Trophoblast cell (in vitro differentiated cells and primary cell): ENCODE results near the gene CHCHD10. TPM values are rescaled to one million over a fixed set of nuclear protein-coding genes. Genes with fewer than 3 reads are reported as not detected.

Experiments
- DNase-seq, 2 donors: peaks; one replicate each; pipeline ENCODE4 v3.0.0-alpha.2; 2016
- H2AFZ ChIP-seq: 2 replicates; pipeline ENCODE4 v1.6.1; 2013; ENCODE audit warnings: low read length, moderate library complexity, mild to moderate bottlenecking; ENCODE audit not compliant: insufficient read depth, poor library complexity
- H2AK5ac ChIP-seq: 2 replicates; pipeline ENCODE4 v1.6.1; 2013; ENCODE audit warnings: mild to moderate bottlenecking, low read length
- H2BK120ac ChIP-seq: 2 replicates; pipeline ENCODE4 v1.6.1; 2013; ENCODE audit warnings: low read length, mild to moderate bottlenecking, moderate library complexity; ENCODE audit not compliant: insufficient read depth, poor library complexity
- H2BK12ac ChIP-seq: 2 replicates; pipeline ENCODE4 v1.6.1; 2013; ENCODE audit warnings: mild to moderate bottlenecking, low read length, moderate library complexity
- H2BK5ac ChIP-seq: 2 replicates; pipeline ENCODE4 v1.6.1; 2013; ENCODE audit warnings: low read length, low read depth, moderate library complexity, mild to moderate bottlenecking; ENCODE audit not compliant: poor library complexity
- H3K14ac ChIP-seq: 2 replicates; pipeline ENCODE4 v1.6.1; 2013; ENCODE audit warnings: mild to moderate bottlenecking, low read length
- H3K18ac ChIP-seq: 2 replicates; pipeline ENCODE4 v1.6.1; 2013; ENCODE audit warnings: mild to moderate bottlenecking, low read length
- H3K23ac ChIP-seq: 2 replicates; pipeline ENCODE4 v1.6.1; 2013; ENCODE audit warnings: low read length
- H3K27ac ChIP-seq: 2 replicates; pipeline ENCODE4 v1.5.1; 2013; ENCODE audit warnings: low read depth, mild to moderate bottlenecking, inconsistent platforms, low read length, moderate library complexity
- H3K27me3 ChIP-seq: 2 replicates; pipeline ENCODE4 v1.6.1; 2013; ENCODE audit warnings: inconsistent platforms, mild to moderate bottlenecking, low read length, moderate library complexity; ENCODE audit not compliant: insufficient read depth
- H3K36me3 ChIP-seq, 2 experiments: 1 replicate in 1 of 2; 2 replicates in 1 of 2; pipeline ENCODE4 v1.6.1; 2013; ENCODE audit warnings: low read length in 2 of 2, mild to moderate bottlenecking in 2 of 2, moderate library complexity in 1 of 2; ENCODE audit not compliant: insufficient read depth in 2 of 2, control insufficient read depth in 1 of 2
- H3K4ac ChIP-seq: 2 replicates; pipeline ENCODE4 v1.6.1; 2013; ENCODE audit warnings: low read depth, mild to moderate bottlenecking, low read length, moderate library complexity
- H3K4me1 ChIP-seq, 2 experiments: 1 replicate in 1 of 2; 2 replicates in 1 of 2; pipeline ENCODE4 v1.6.1; 2013; ENCODE audit warnings: low read length in 2 of 2, mild to moderate bottlenecking in 2 of 2, moderate library complexity in 1 of 2; ENCODE audit not compliant: insufficient read depth in 2 of 2, control insufficient read depth in 1 of 2
- H3K4me2 ChIP-seq: 2 replicates; pipeline ENCODE4 v1.6.1; 2013; ENCODE audit warnings: inconsistent platforms, mild to moderate bottlenecking, low read length, moderate library complexity
- H3K4me3 ChIP-seq: 2 replicates; pipeline ENCODE4 v1.5.1; 2013; ENCODE audit warnings: mild to moderate bottlenecking, low read depth, low read length, inconsistent platforms
- H3K79me1 ChIP-seq: one replicate; pipeline ENCODE4 v1.6.1; 2013; ENCODE audit warnings: low read length
- H3K79me2 ChIP-seq: 2 replicates; pipeline ENCODE4 v1.6.1; 2013; ENCODE audit warnings: low read length, mild to moderate bottlenecking; ENCODE audit not compliant: control insufficient read depth, insufficient read depth, poor library complexity
- H3K9ac ChIP-seq: 2 replicates; pipeline ENCODE4 v1.6.1; 2013; ENCODE audit warnings: mild to moderate bottlenecking, low read length
- H3K9me3 ChIP-seq: 2 replicates; pipeline ENCODE4 v1.6.1; 2013; ENCODE audit warnings: low read depth, mild to moderate bottlenecking, control low read depth, inconsistent platforms, low read length; ENCODE audit not compliant: insufficient read depth
- H4K12ac ChIP-seq: 2 replicates; pipeline ENCODE4 v1.6.1; 2013; ENCODE audit warnings: low read depth, mild to moderate bottlenecking, low read length, moderate library complexity
- H4K8ac ChIP-seq: 2 replicates; pipeline ENCODE4 v1.6.1; 2013; ENCODE audit warnings: low read depth, mild to moderate bottlenecking, low read length, moderate library complexity
- H4K91ac ChIP-seq: one replicate; pipeline ENCODE4 v1.6.1; 2013; ENCODE audit warnings: low read depth, mild to moderate bottlenecking, low read length, moderate library complexity
- WGBS: extraction: QIAGEN DNeasy Blood & Tissue Kit; methylation state at CpG from one replicate; pipeline ENCODE4 v1.1.7; 2013; ENCODE audit warnings: missing lambda C conversion rate; ENCODE audit not compliant: insufficient read length, insufficient coverage; ENCODE audit errors: extremely low coverage; 5-methylcytosine and 5-hydroxymethylcytosine counted together
- polyA plus RNA-seq: library from polyadenylated mRNA; stranded (reverse); fragments of 200-250 nt; gene quantifications from 2 replicates; pipeline ENCODE4 v1.2.3, GENCODE V29; 2013

CHCHD10 gene
- polyA plus RNA-seq: 50.2 and 52.6 TPM in 2 replicates

DNA sequence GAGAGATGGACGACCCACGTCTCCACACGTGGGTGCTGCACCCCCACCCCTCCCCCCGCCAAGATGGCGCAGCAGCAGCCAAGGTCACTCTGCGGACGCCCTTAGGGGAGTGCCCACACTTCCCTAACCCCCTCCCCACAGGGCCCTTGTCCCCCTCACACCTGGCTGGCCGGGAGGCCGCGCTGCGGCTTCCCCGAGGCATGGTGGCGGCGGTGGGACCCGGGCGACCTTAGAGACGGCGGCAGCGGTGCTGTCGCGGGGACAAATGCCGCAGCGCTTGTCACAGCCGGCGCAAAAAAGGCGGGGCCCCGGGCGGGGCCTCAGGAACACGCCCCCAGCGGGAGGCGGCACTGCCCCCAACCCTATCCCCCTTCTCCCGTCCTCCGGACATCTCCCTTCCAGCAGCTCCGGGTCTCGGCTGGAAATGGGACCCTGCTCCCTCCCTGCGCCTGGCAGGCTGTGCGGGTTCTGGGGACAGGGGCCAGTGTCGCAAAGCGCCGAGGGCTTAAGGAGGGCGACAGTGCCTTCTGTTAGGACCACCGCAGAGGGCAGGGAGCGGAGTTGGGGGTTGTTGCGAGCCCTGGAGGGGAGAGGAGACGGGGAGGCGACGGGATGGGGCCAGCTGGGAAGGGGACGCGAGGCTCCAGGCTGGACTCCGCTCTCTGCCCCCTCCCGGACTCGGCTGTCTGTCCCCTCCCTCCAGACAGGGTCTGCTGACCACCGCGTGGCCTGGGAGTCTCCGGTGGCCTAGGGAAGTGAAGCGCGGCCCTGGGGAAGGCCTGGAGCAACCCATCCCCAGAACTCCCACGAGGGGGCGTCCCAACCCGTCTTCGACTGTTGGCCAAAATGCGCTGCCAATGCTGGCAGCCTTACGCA is at the start of gene CHCHD10:
TSS of gene CHCHD10 (minus strand) at position 300 of the 876 bp plus-strand sequence. CDS start at position 202, 98 bp downstream.
- Histone ChIP-seq H2BK5ac (peak within 1 kb of the TSS; percentile 51), H3K23ac (no peak within 1 kb of the TSS), H2BK120ac (peak within 1 kb of the TSS; percentile 30), H3K4me3 (peak within 1 kb of the TSS; percentile 77), H4K8ac (peak within 1 kb of the TSS; percentile 90), H4K91ac (peak within 1 kb of the TSS; percentile 74), H3K9me3 (no peaks in the 10 kb centered on the region), H2BK12ac (peak within 1 kb of the TSS; percentile 9), H3K79me2 (peaks cover 6% of the 10 kb centered on the region), H3K27ac (no peak within 1 kb of the TSS), H3K4me2 (peak within 1 kb of the TSS; percentile 84), H3K4ac (peak within 1 kb of the TSS; percentile 16), H3K79me1 (peaks cover 10% of the 10 kb centered on the region), H3K4me1 (peaks cover 5 to 14% of the 10 kb centered on the region in 2 experiments), H3K9ac (peak within 1 kb of the TSS; percentile 60), H4K12ac (peak within 1 kb of the TSS; percentile 51), H2AK5ac (no peak within 1 kb of the TSS), H2AFZ (peak within 1 kb of the TSS; percentile 57), H3K36me3 (no peaks in the 10 kb centered on the region), H3K18ac (peak within 1 kb of the TSS; percentile 70), H3K14ac (peak within 1 kb of the TSS; percentile 81), H3K27me3 (peaks cover under 1% of the 10 kb centered on the region)
- peak; percentile 82 to 94 for DNase-seq
- no CpG with 5 or more reads among the region's 63 CpGs for WGBS

DNA sequence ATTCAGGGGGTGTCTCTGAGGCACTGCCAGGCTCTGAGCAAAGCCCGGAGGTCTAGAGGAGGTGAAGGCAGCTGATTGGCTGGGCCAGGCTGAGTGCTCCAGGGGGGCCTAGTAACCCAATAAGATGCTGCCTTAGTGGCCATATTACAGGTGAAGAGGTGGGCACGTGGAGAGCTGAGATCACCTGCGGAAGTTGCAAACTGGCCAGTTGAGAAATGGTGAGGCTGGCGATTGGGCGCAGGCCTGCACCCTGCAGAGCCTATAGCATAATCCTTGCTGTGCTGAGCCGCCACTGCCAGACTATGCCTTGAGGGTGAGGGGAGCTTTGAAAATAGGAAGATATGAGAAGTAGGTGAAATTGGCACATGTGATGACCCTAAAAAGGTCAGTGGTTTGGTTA is 49.4 kb upstream of the CHCHD10 start:
- no peak overlapping the region for H3K18ac ChIP-seq
- H3K79me2 ChIP-seq: no peaks in the 10 kb centered on the region
- H3K14ac ChIP-seq: no peak overlapping the region
- H4K12ac ChIP-seq: no peak overlapping the region
- H3K4me1 ChIP-seq: peaks cover 5 to 7% of the 10 kb centered on the region in 2 experiments
- H3K27ac ChIP-seq: no peak overlapping the region
- no peak overlapping the region for H3K4me3 ChIP-seq
- no peak overlapping the region for H2BK120ac ChIP-seq
- no peak overlapping the region for H2AFZ ChIP-seq
- no peak overlapping the region for H3K9ac ChIP-seq
- WGBS: no CpG with 5 or more reads among the region's 6 CpGs
- H3K23ac ChIP-seq: no peak overlapping the region
- H3K79me1 ChIP-seq: no peaks in the 10 kb centered on the region
- no peak overlapping the region for H4K8ac ChIP-seq
- H2BK5ac ChIP-seq: no peak overlapping the region
- no peak overlapping the region for H2BK12ac ChIP-seq
- peak; percentile 39 to 54 for DNase-seq
- no peak overlapping the region for H4K91ac ChIP-seq
- H3K36me3 ChIP-seq: peaks cover 41 to 47% of the 10 kb centered on the region in 2 experiments
- H2AK5ac ChIP-seq: no peak overlapping the region
- H3K27me3 ChIP-seq: no peaks in the 10 kb centered on the region
- no peak overlapping the region for H3K4me2 ChIP-seq
- H3K4ac ChIP-seq: no peak overlapping the region
- H3K9me3 ChIP-seq: peaks cover 2% of the 10 kb centered on the region

DNA sequence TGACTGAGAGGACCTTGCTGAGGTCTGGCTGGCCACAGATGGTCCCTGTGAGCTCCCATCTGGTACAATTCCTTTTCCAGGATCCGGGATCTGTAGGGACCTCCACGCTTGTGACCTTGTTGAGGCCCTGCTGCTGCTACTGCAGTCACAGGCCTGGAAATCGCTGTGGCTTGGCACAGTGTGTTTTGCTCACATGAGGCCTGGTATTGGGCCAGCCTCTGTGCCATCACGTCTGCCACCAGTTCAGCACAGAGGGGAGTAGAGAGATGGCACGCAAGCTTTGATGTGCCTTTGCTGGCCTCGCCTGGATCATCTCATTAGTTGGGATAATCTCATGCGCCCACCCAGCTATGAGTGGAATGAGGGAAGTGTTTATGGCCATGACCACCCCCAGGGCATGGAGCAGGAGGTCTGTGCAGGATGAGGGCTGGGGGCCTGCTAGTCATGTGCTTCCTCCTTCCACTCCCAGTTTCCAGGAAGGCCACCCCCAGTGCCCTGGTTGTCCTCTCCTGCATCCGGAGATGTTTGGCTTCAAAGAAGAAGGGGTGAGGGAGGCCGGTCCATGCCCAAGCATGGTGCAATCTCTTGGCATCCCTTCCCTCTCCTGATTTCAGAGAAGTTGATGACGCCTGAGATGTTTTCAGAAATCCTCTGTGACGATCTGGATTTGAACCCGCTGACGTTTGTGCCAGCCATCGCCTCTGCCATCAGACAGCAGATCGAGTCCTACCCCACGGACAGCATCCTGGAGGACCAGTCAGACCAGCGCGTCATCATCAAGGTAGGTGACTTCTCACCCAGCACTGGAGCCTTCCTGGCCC is 48.6 kb upstream of the CHCHD10 start:
- peaks cover 37 to 41% of the 10 kb centered on the region in 2 experiments for H3K36me3 ChIP-seq
- no peak overlapping the region for H2BK120ac ChIP-seq
- no peak overlapping the region for H3K23ac ChIP-seq
- H2BK12ac ChIP-seq: no peak overlapping the region
- H3K27ac ChIP-seq: no peak overlapping the region
- H2BK5ac ChIP-seq: no peak overlapping the region
- H3K79me1 ChIP-seq: no peaks in the 10 kb centered on the region
- H4K8ac ChIP-seq: no peak overlapping the region
- peak; percentile 98 for DNase-seq
- H3K9me3 ChIP-seq: no peaks in the 10 kb centered on the region
- H3K4me1 ChIP-seq: peaks cover 5 to 7% of the 10 kb centered on the region in 2 experiments
- H2AFZ ChIP-seq: no peak overlapping the region
- H4K12ac ChIP-seq: no peak overlapping the region
- H4K91ac ChIP-seq: no peak overlapping the region
- WGBS: no CpG with 5 or more reads among the region's 18 CpGs
- H3K79me2 ChIP-seq: no peaks in the 10 kb centered on the region
- no peak overlapping the region for H3K4me3 ChIP-seq
- no peak overlapping the region for H3K4me2 ChIP-seq
- H3K4ac ChIP-seq: no peak overlapping the region
- H2AK5ac ChIP-seq: no peak overlapping the region
- H3K27me3 ChIP-seq: no peaks in the 10 kb centered on the region
- no peak overlapping the region for H3K9ac ChIP-seq
- H3K14ac ChIP-seq: no peak overlapping the region
- H3K18ac ChIP-seq: no peak overlapping the region

DNA sequence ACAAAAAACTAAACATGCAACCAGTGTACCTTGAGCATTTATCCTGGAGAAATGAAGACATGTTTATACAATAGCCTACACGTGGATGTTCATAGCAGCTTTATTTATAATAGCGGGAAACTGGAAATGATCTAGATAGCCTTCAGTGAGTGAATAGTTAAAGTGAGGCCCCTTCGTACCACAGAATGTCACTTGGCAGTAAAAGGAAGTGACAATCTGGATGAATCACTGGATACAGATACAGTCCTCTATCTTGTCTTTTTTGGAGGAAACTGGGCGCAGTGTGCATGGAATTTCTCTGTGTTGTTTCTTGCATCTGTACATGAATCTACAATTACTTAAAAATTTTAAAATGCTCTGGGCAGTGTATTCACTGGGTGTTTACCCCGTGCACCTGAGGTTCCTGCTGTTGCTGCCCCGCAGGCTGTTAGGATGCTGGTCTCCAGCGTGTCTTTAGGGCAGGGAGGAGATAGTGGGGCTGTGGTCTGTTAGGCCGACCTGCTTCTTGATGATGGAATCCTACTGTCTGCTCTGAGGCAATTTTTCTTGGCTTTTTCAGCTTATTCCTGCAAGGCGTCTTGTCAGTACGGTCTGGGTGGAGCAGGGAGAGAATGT is 47.9 kb upstream of the CHCHD10 start:
- Histone ChIP-seq H3K9ac (no peak overlapping the region), H3K27ac (no peak overlapping the region), H3K18ac (no peak overlapping the region), H3K4me2 (no peak overlapping the region), H3K23ac (no peak overlapping the region), H2BK5ac (no peak overlapping the region), H3K4me3 (no peak overlapping the region), H3K79me1 (no peaks in the 10 kb centered on the region), H3K36me3 (peaks cover 34% of the 10 kb centered on the region in 2 experiments), H4K91ac (no peak overlapping the region), H3K27me3 (no peaks in the 10 kb centered on the region), H3K4ac (no peak overlapping the region), H3K14ac (no peak overlapping the region), H3K9me3 (no peaks in the 10 kb centered on the region), H2BK120ac (no peak overlapping the region), H3K79me2 (no peaks in the 10 kb centered on the region), H2AFZ (no peak overlapping the region), H2AK5ac (no peak overlapping the region), H2BK12ac (no peak overlapping the region), H4K8ac (no peak overlapping the region), H3K4me1 (peaks cover 5 to 7% of the 10 kb centered on the region in 2 experiments), H4K12ac (no peak overlapping the region)
- WGBS: no CpG with 5 or more reads among the region's 10 CpGs
- peak; percentile 97 to 99 for DNase-seq
